SK-N-SH (cell line): ENCODE data around the gene THBD.

ENCODE experiments used
- CTCF ChIP-seq: fragments of 200-600 bp; sonication (generic); IDR thresholded peaks from 2 replicates; pipeline ENCODE4 v1.6.1; 2017; ENCODE audit warnings: antibody characterized with exemption, mild to moderate bottlenecking, moderate library complexity
- EP300 ChIP-seq, 2 experiments: IDR thresholded peaks; 2 replicates each; pipeline versions ENCODE4 v1.4.0 to v1.6.1; 2012; ENCODE audit warnings: borderline replicate concordance in 1 of 2, low read depth in 1 of 2, low read length in 1 of 2
- EZH2phosphoT487 ChIP-seq: fragments of 200-600 bp; sonication (generic); IDR thresholded peaks from 2 replicates; pipeline ENCODE4 v1.6.1; 2017; ENCODE audit warnings: low read depth, mixed run types, mild to moderate bottlenecking, antibody characterized with exemption, moderate library complexity, borderline replicate concordance
- FOXM1 ChIP-seq: IDR thresholded peaks from 2 replicates; pipeline ENCODE4 v1.4.0; 2012; ENCODE audit warnings: low read depth, mild to moderate bottlenecking
- GABPA ChIP-seq: IDR thresholded peaks from 2 replicates; pipeline ENCODE4 v1.4.0; 2012; ENCODE audit warnings: low read depth, mild to moderate bottlenecking
- NFIC ChIP-seq: IDR thresholded peaks from 2 replicates; pipeline ENCODE4 v1.4.0; 2012; ENCODE audit warnings: borderline replicate concordance
- RAD21 ChIP-seq: IDR thresholded peaks from 2 replicates; pipeline ENCODE4 v1.6.1; 2012; ENCODE audit warnings: mild to moderate bottlenecking, low read length
- RCOR1 ChIP-seq: fragments of 150-350 bp; IDR thresholded peaks from 2 replicates; pipeline ENCODE4 v1.6.1; 2017; ENCODE audit warnings: antibody characterized with exemption, low read length
- REST ChIP-seq: IDR thresholded peaks from 2 replicates; pipeline ENCODE4 v1.6.1; 2012; ENCODE audit warnings: mild to moderate bottlenecking, low read depth, low read length, moderate library complexity
- TAF1 ChIP-seq: IDR thresholded peaks from 2 replicates; pipeline ENCODE4 v1.6.1; 2012; ENCODE audit warnings: low read depth, mild to moderate bottlenecking, low read length, moderate library complexity, borderline replicate concordance

- TF ChIP-seq CTCF = no peak
- no peak for TF ChIP-seq TAF1
- TF ChIP-seq REST = no peak
- no peak for TF ChIP-seq RCOR1
- no peak for TF ChIP-seq RAD21
- no peak for TF ChIP-seq FOXM1
- no peak for TF ChIP-seq NFIC
- TF ChIP-seq EZH2phosphoT487 = no peak
- no peak for TF ChIP-seq EP300 (IDR thresholded peaks at IDR 0.05; ENCODE audit: borderline replicate concordance in 1 of 2, low read depth in 1 of 2, low read length in 1 of 2)
- no peak for TF ChIP-seq GABPA
These were observed 22.5 kb upstream of the THBD start for GRCh38 chr20:23071996-23072395.
